Measurements from ENCODE around the gene ADAM29.
"Not testable (repeated sequence)": the region's sequence is repeated elsewhere in the genome, so short reads cannot be mapped to it uniquely, and the experiment has no call there.

ADAM29 gene

DNA sequence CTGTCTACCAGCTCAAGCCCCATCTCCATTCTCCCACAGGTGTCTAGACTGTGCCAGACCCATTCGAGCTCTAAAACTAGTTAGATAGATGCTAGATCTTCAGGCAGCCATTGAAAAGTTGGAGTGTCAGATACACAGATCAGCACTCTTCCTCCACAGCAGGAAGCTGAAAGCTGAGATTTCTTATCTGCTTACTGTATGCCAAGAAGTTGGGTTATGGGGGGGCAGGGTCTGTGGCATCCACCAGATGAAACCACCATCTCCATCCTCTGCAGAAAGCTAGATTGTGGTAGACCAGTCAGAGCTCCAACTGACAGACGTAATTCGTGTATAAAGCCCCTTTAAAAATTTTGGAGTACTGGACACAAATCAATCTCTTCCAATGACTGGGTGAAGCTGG lies 54.8 kb downstream of the ADAM29 start:
- DNase-seq (ENCODE audit: low read depth) = no peak

DNA sequence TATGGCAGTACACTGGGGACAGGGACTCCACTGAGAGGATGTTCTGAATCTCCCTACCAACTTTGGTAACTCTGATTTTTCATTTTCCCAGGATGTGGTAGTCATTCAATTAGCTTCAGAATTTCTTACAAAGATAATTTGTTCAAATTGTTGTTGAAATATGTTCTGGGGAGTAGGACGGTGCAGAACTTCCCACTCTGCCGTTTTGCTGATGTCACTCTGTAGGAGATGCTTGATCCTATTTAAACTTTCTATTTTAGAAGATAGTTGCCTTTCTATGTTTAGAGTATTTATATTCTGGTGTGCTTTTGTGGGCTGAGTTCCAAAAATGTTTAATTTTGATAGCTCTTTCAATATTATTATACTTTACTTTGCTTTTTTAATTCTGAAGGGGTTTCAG lies 55.2 kb downstream of the ADAM29 start:
- no peak for DNase-seq (ENCODE audit: low read depth)
- no peaks in the 10 kb centered on the region for H3K36me3 ChIP-seq (ENCODE audit: control insufficient read depth, insufficient read depth, low read length, severe bottlenecking)
- no peaks in the 10 kb centered on the region for H3K9me3 ChIP-seq (ENCODE audit: control insufficient read depth, low read length)
- no peak overlapping the region for H3K4me3 ChIP-seq (ENCODE audit: low read length)
- H3K4me1 ChIP-seq (ENCODE audit: control insufficient read depth, insufficient read depth, low read length) = no peaks in the 10 kb centered on the region
- H3K27me3 ChIP-seq (replicated peaks; ENCODE audit: control insufficient read depth, insufficient read depth, low read length) = no peaks in the 10 kb centered on the region
- no peak overlapping the region for H3K9ac ChIP-seq (ENCODE audit: low read length)

More for the DNA sequence above, 54.8 kb downstream of the ADAM29 start:
- H3K4me3 ChIP-seq (ENCODE audit: low read length) = no peak overlapping the region
- no peaks in the 10 kb centered on the region for H3K9me3 ChIP-seq (ENCODE audit: control insufficient read depth, low read length)
- no peaks in the 10 kb centered on the region for H3K36me3 ChIP-seq (ENCODE audit: control insufficient read depth, insufficient read depth, low read length, severe bottlenecking)
- H3K9ac ChIP-seq (ENCODE audit: low read length) = no peak overlapping the region
- H3K4me1 ChIP-seq (ENCODE audit: control insufficient read depth, insufficient read depth, low read length) = no peaks in the 10 kb centered on the region
- H3K27me3 ChIP-seq (replicated peaks; ENCODE audit: control insufficient read depth, insufficient read depth, low read length) = no peaks in the 10 kb centered on the region

DNA sequence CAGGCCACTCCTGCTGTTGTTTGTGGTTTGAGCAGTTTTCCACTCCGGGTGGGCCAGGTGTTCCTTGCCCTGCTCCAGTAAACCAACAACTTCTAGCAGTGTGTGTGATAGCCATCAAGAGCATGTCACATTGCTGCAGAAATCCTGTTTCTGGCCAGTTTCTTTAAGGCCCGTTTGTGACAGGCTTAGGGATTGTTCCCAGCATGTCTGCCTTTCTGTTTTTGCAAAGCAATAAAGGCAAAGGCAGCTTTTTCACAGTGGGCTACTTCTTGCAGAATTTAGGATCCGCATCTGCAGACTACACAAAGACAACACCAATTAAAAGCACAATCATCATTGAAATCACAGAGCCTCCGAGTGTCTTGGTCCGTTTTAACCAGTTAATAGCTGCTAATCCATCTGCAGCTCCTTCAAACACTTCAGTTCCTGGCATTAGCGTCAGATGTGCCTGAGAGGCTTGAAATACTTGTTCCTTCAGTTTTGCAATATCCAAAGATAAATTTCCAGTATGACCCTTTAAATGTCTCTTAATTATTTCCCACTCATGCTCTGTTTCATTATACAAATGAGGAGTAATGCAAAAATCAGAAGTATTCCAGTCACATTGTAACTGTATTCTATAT lies 65.1 kb downstream of the ADAM29 start:
- Histone ChIP-seq H3K4me3 (ENCODE audit: low read length) (no peak overlapping the region), H3K36me3 (ENCODE audit: control insufficient read depth, insufficient read depth, low read length, severe bottlenecking) (no peaks in the 10 kb centered on the region), H3K9me3 (ENCODE audit: control insufficient read depth, low read length) (peaks cover 13% of the 10 kb centered on the region), H3K9ac (ENCODE audit: low read length) (no peak overlapping the region), H3K4me1 (ENCODE audit: control insufficient read depth, insufficient read depth, low read length) (no peaks in the 10 kb centered on the region), H3K27me3 (replicated peaks; ENCODE audit: control insufficient read depth, insufficient read depth, low read length) (no peaks in the 10 kb centered on the region)
- DNase-seq (ENCODE audit: low read depth) = no peak

DNA sequence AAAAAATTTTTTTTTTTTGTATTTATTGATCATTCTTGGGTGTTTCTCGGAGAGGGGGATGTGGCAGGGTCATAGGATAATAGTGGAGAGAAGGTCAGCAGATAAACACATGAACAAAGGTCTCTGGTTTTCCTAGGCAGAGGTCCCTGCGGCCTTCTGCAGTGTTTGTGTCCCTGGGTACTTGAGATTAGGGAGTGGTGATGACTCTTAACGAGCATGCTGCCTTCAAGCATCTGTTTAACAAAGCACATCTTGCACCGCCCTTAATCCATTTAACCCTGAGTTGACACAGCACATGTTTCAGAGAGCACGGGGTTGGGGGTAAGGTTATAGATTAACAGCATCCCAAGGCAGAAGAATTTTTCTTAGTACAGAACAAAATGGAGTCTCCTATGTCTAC lies 65.7 kb downstream of the ADAM29 start:
- not testable (repeated sequence) for H3K4me3 ChIP-seq (ENCODE audit: low read length); DNase-seq (ENCODE audit: low read depth); H3K9ac ChIP-seq (ENCODE audit: low read length); H3K36me3 ChIP-seq (ENCODE audit: control insufficient read depth, insufficient read depth, low read length, severe bottlenecking); H3K4me1 ChIP-seq (ENCODE audit: control insufficient read depth, insufficient read depth, low read length); H3K27me3 ChIP-seq (replicated peaks; ENCODE audit: control insufficient read depth, insufficient read depth, low read length)
- H3K9me3 ChIP-seq (ENCODE audit: control insufficient read depth, low read length) = peaks cover 13% of the 10 kb centered on the region

DNA sequence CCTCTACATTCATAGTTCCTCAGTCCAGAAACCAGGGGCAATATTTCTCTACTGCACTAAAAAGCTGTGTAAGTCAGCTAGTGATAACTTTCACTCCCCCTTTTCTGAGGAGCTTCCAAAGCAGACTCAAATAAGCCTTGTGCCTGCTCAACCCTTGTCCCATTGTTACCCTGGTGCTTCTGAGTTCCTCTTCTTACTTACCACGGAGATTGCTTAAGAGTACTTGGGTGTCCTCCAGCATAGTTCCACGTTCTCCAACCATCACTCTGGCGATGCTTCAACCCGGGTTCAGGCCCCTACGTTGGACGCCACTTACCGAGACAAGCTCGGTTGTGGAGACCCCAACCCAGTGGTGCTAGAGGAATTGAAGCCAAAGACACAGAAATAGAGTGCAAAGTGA lies 71.6 kb downstream of the ADAM29 start:
- Histone ChIP-seq H3K9me3 (ENCODE audit: control insufficient read depth, low read length) (peaks cover 20% of the 10 kb centered on the region), H3K36me3 (ENCODE audit: control insufficient read depth, insufficient read depth, low read length, severe bottlenecking) (no peaks in the 10 kb centered on the region), H3K4me3 (ENCODE audit: low read length) (no peak overlapping the region), H3K9ac (ENCODE audit: low read length) (no peak overlapping the region), H3K4me1 (ENCODE audit: control insufficient read depth, insufficient read depth, low read length) (no peaks in the 10 kb centered on the region), H3K27me3 (replicated peaks; ENCODE audit: control insufficient read depth, insufficient read depth, low read length) (no peaks in the 10 kb centered on the region)
- no peak for DNase-seq (ENCODE audit: low read depth)

DNA sequence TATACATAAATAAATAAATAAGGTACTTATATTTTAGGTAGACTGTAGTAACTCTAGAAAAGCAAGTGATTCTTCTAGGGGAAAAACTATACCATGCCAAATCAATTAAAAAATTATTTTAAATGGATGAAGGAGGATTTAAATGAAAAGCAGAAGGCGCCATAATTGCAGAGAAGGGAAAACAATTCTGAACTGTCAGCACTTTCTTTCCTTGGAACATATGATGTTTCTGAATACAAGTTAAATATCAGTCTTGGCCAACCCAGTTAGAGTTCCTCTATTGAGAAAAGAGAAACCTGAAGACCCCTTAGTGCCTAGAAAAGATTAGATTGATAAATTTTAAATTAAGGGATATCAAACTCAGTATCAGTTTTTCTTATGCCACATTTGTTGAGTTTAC lies 75.8 kb downstream of the ADAM29 start:
- H3K36me3 ChIP-seq (ENCODE audit: control insufficient read depth, insufficient read depth, low read length, severe bottlenecking) = no peaks in the 10 kb centered on the region
- H3K9me3 ChIP-seq (ENCODE audit: control insufficient read depth, low read length) = peaks cover 9% of the 10 kb centered on the region
- DNase-seq (ENCODE audit: low read depth) = no peak
- no peaks in the 10 kb centered on the region for H3K4me1 ChIP-seq (ENCODE audit: control insufficient read depth, insufficient read depth, low read length)
- no peaks in the 10 kb centered on the region for H3K27me3 ChIP-seq (replicated peaks; ENCODE audit: control insufficient read depth, insufficient read depth, low read length)
- H3K9ac ChIP-seq (ENCODE audit: low read length) = no peak overlapping the region
- H3K4me3 ChIP-seq (ENCODE audit: low read length) = no peak overlapping the region

DNA sequence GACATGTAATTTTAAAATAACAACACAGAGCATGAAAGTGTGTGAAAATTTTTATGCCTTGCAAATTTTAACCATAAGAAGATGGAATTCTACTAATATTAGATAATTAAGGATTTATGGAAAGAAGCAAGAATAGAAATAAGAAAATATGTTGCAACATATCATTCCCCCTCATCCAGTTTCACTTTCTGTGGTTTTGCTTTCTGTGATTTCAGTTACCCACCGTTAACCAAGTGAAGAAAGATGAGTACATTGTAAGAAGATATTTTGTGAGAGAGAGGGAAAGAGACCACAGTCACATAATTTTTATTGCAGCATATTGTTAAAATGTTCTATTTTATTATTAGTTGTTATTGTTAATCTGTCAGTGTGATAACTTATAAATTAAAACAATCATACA lies 77.9 kb downstream of the ADAM29 start:
- Histone ChIP-seq H3K9ac (ENCODE audit: low read length) (no peak overlapping the region), H3K36me3 (ENCODE audit: control insufficient read depth, insufficient read depth, low read length, severe bottlenecking) (no peaks in the 10 kb centered on the region), H3K4me1 (ENCODE audit: control insufficient read depth, insufficient read depth, low read length) (no peaks in the 10 kb centered on the region), H3K4me3 (ENCODE audit: low read length) (no peak overlapping the region), H3K27me3 (replicated peaks; ENCODE audit: control insufficient read depth, insufficient read depth, low read length) (no peaks in the 10 kb centered on the region), H3K9me3 (ENCODE audit: control insufficient read depth, low read length) (peaks cover 9% of the 10 kb centered on the region)
- DNase-seq (ENCODE audit: low read depth) = peak; percentile 32

DNA sequence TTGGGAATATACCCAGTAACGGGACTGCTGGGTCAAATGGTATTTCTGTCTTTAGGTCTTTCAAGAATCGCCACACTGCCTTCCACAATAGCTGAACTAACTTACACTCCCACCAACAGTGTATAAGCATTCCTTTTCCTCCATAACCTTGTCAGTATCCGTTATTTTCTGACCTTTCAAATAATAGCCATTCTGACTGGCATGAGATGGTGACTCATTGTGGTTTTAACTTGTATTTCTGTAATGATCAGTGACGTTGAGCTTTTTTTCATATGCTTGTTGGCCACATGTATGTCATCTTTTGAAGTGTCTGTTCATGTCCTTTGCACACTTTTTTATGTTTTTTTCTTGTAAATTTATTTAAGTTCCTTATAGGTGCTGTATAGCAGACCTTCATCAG lies 81.2 kb downstream of the ADAM29 start:
- H3K36me3 ChIP-seq (ENCODE audit: control insufficient read depth, insufficient read depth, low read length, severe bottlenecking) = no peaks in the 10 kb centered on the region
- no peaks in the 10 kb centered on the region for H3K27me3 ChIP-seq (replicated peaks; ENCODE audit: control insufficient read depth, insufficient read depth, low read length)
- H3K9me3 ChIP-seq (ENCODE audit: control insufficient read depth, low read length) = no peaks in the 10 kb centered on the region
- H3K9ac ChIP-seq (ENCODE audit: low read length) = no peak overlapping the region
- no peak overlapping the region for H3K4me3 ChIP-seq (ENCODE audit: low read length)
- no peaks in the 10 kb centered on the region for H3K4me1 ChIP-seq (ENCODE audit: control insufficient read depth, insufficient read depth, low read length)
- DNase-seq (ENCODE audit: low read depth) = peak; percentile 14

DNA sequence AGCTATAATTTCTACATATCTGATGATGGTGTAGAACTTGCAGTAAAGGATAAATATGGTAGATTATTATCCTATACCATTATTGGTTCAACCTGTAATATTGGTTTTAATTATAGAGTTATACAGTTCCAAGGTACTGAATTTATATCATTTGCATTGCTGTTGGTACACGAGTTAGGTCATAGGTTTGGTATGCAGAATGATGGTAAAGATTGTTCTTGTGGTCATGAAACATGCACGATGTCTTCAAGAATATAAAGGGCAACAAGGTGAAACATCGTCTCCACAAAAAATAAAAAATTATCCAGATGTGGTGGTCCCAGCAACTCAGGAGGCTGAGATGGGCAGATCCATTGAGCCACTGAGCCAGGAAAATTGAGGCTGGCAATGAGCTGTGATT lies 99.6 kb downstream of the ADAM29 start:
- Histone ChIP-seq H3K9ac (ENCODE audit: low read length) (no peak overlapping the region), H3K4me3 (ENCODE audit: low read length) (no peak overlapping the region), H3K36me3 (ENCODE audit: control insufficient read depth, insufficient read depth, low read length, severe bottlenecking) (no peaks in the 10 kb centered on the region), H3K9me3 (ENCODE audit: control insufficient read depth, low read length) (no peaks in the 10 kb centered on the region), H3K27me3 (replicated peaks; ENCODE audit: control insufficient read depth, insufficient read depth, low read length) (no peaks in the 10 kb centered on the region), H3K4me1 (ENCODE audit: control insufficient read depth, insufficient read depth, low read length) (no peaks in the 10 kb centered on the region)
- DNase-seq (ENCODE audit: low read depth) = no peak

DNA sequence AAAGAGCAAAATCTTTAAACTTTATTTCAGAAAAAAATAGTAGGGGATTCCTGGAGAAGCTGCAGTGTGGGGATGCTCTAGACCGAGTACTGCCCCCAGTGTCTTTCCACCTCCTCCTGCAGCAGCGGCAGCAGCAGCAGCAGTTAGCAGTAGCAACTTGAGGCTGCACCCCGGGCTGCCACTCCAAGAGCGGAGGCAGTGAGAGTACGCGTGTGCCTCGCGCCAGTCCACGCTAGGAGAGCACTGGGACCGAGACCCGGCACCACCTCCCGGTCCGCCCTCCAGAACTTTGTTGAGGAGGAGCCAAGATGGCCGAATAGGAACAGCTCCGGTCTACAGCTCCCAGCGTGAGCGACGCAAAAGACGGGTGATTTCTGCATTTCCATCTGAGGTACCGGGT lies 101.3 kb downstream of the ADAM29 start:
- not testable (repeated sequence) for DNase-seq (ENCODE audit: low read depth); H3K9me3 ChIP-seq (ENCODE audit: control insufficient read depth, low read length); H3K27me3 ChIP-seq (replicated peaks; ENCODE audit: control insufficient read depth, insufficient read depth, low read length); H3K4me3 ChIP-seq (ENCODE audit: low read length); H3K9ac ChIP-seq (ENCODE audit: low read length); H3K4me1 ChIP-seq (ENCODE audit: control insufficient read depth, insufficient read depth, low read length); H3K36me3 ChIP-seq (ENCODE audit: control insufficient read depth, insufficient read depth, low read length, severe bottlenecking)

All from adipocyte (in vitro differentiated cells).